ENCODE data around the gene FNDC3B.
A peak's percentile ranks its signal among the peaks of the same experiment; 100 is the strongest.
"Not testable (repeated sequence)": the region's sequence is repeated elsewhere in the genome, so short reads cannot be mapped to it uniquely, and the experiment has no call there.

FNDC3B gene

GRCh38 chr3:172076212-172076611 lies 36.8 kb downstream of the FNDC3B start:
- DNase-seq = no peak

- DNase-seq = no peak
Measured at GRCh38 chr3:172077197-172077757, 37.9 kb downstream of the FNDC3B start.

- no peak for DNase-seq
Measured at GRCh38 chr3:172078244-172078643, 38.9 kb downstream of the FNDC3B start.

GRCh38 chr3:172078721-172079120 lies 39.3 kb downstream of the FNDC3B start:
- no peak for DNase-seq

- DNase-seq = no peak
Measured at GRCh38 chr3:172079326-172079976, 40.1 kb downstream of the FNDC3B start.

- no peak for DNase-seq
Measured at GRCh38 chr3:172080503-172080902, 41.1 kb downstream of the FNDC3B start.

GRCh38 chr3:172082269-172082668 lies 42.9 kb downstream of the FNDC3B start:
- DNase-seq = no peak

GRCh38 chr3:172082820-172083513 lies 43.6 kb downstream of the FNDC3B start:
- no peak for DNase-seq

- no peak for DNase-seq
Measured at GRCh38 chr3:172083995-172084409, 44.6 kb downstream of the FNDC3B start.

GRCh38 chr3:172084871-172085556 lies 45.6 kb downstream of the FNDC3B start:
- no peak for DNase-seq

GRCh38 chr3:172085557-172085895 lies 46.1 kb downstream of the FNDC3B start:
- DNase-seq = no peak

GRCh38 chr3:172086071-172086470 lies 46.7 kb downstream of the FNDC3B start:
- no peak for DNase-seq

- no peak for DNase-seq
Measured at GRCh38 chr3:172087198-172087597, 47.8 kb downstream of the FNDC3B start.

- DNase-seq = no peak
Measured at GRCh38 chr3:172087602-172088580, 48.5 kb downstream of the FNDC3B start.

- DNase-seq = no peak
Measured at GRCh38 chr3:172089250-172089649, 49.9 kb downstream of the FNDC3B start.

GRCh38 chr3:172090035-172090434 lies 50.7 kb downstream of the FNDC3B start:
- no peak for DNase-seq

- no peak for DNase-seq
Measured at GRCh38 chr3:172092658-172093057, 53.3 kb downstream of the FNDC3B start.

GRCh38 chr3:172093581-172094443 lies 54.4 kb downstream of the FNDC3B start:
- DNase-seq = not testable (repeated sequence)

- DNase-seq = peak; percentile 57
Measured at GRCh38 chr3:172094621-172095557, 55.5 kb downstream of the FNDC3B start.

- no peak for DNase-seq
Measured at GRCh38 chr3:172096881-172097420, 57.6 kb downstream of the FNDC3B start.
